Measurements from ENCODE around the gene TMEM225B. TPM values are rescaled to one million over a fixed set of nuclear protein-coding genes. Genes with fewer than 3 reads are reported as not detected.

The TMEM225B gene
- total and polyA plus RNA-seq, 2 of the 4 experiments (the other 2 are of a cell fraction): 0.32 to 0.54 TPM

DNA sequence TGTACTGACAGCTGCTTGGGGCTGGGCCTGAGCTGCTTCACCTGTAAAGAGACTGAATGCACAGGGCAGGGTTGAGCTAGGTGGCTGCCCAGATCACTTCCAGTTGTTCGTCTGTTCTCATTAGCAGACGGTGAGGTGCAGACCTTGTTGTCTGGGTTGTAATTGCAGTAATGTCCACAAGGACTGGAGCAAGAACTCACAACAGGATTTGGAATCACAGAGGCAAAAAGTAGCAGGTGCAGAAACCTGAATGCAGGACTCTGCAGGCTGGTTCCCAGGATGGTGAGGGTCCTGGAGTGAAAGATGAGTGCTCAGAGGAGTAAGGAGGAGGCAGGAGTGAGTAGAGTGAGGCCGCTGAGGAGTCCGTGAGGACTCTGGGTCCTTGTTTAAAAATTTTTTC, 27.9 kb downstream of the TMEM225B start:
- ChIA-PET POLR2A (ENCODE audit: unreplicated experiment) (no interaction called here), CTCF (no interaction called here)
- H3K14ac ChIP-seq (replicated peaks; ENCODE audit: low read depth, low read length): no peak overlapping the region
- H2AK5ac ChIP-seq (ENCODE audit: low read depth, low read length): no peak overlapping the region
- H3K23ac ChIP-seq (ENCODE audit: low read depth, low read length): no peak overlapping the region
- 100% methylated on average over 2 of the region's 4 CpGs; no CpG with 5 or more reads in 1 of the 2 experiments for WGBS, 2 experiments (ENCODE audit: extremely low coverage in 2 of 2, insufficient read length in 1 of 2)
- no TSS peak for BruUV-seq (replicated peaks)
- H3K36me3 ChIP-seq (ENCODE audit: control insufficient read depth, insufficient read depth, low read length): peaks cover 70% of the 10 kb centered on the region
- H3K4me3 ChIP-seq (ENCODE audit: insufficient read depth, low read depth, low read length): no peak overlapping the region
- ATAC-seq (ENCODE audit: low read depth) (no peak), DNase-seq (no peak)
- H2BK120ac ChIP-seq (ENCODE audit: low read depth, low read length): no peak overlapping the region
- H4K5ac ChIP-seq (ENCODE audit: low read depth, low read length): no peak overlapping the region
- no peak overlapping the region for H3K18ac ChIP-seq (ENCODE audit: low read depth, low read length)
- intact Hi-C loops (cut with micrococcal nuclease) (no loop called here), in situ Hi-C loops (cut with MboI; ENCODE audit: low sequenced_read_pairs) (no loop called here), dilution Hi-C loops (cut with HindIII; ENCODE audit: low sequenced_read_pairs, unreplicated experiment) (no loop called here)
- no peak overlapping the region for H2BK5ac ChIP-seq (ENCODE audit: low read depth, low read length, poor library complexity, severe bottlenecking)
- H2BK15ac ChIP-seq (ENCODE audit: low read depth, low read length): no peak overlapping the region
- no peak overlapping the region for H2BK20ac ChIP-seq (ENCODE audit: low read depth, low read length)
- H3K9ac ChIP-seq (ENCODE audit: low read depth, low read length): no peak overlapping the region
- H3K9me1 ChIP-seq (ENCODE audit: insufficient read depth, low read length): no peaks in the 10 kb centered on the region; the same call in 1 of the 2 replicates
- TF ChIP-seq MAZ (IDR thresholded peaks at IDR 0.05; ENCODE audit: borderline replicate concordance, low read depth, low read length): no peak
- TF ChIP-seq MXI1 (IDR thresholded peaks at IDR 0.05; ENCODE audit: borderline replicate concordance, low read depth, low read length): no peak
- no peak for TF ChIP-seq RCOR1 (IDR thresholded peaks at IDR 0.05; ENCODE audit: insufficient replicate concordance, low read length)
- TF ChIP-seq SMC3 (IDR thresholded peaks at IDR 0.05; ENCODE audit: low read depth, low read length): no peak
- TF ChIP-seq MAFK (IDR thresholded peaks at IDR 0.05; ENCODE audit: low read depth, low read length): no peak
- TF ChIP-seq NFE2L2 (IDR thresholded peaks at IDR 0.05; ENCODE audit: low read depth, low read length): no peak
- TF ChIP-seq RFX5 (IDR thresholded peaks at IDR 0.05; ENCODE audit: low read depth, low read length): no peak
- TF ChIP-seq RAD21 (IDR thresholded peaks at IDR 0.05; ENCODE audit: low read length): no peak
- TF ChIP-seq CTCF (conservative IDR thresholded peaks at IDR 0.05; ENCODE audit: low read depth, low read length): no peak
- TF ChIP-seq, protein P1, sequence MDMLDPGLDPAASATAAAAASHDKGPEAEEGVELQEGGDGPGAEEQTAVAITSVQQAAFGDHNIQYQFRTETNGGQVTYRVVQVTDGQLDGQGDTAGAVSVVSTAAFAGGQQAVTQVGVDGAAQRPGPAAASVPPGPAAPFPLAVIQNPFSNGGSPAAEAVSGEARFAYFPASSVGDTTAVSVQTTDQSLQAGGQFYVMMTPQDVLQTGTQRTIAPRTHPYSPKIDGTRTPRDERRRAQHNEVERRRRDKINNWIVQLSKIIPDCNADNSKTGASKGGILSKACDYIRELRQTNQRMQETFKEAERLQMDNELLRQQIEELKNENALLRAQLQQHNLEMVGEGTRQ (IDR thresholded peaks at IDR 0.05; ENCODE audit: low read depth, low read length): no peak
- no peak for TF ChIP-seq CHD1 (IDR thresholded peaks at IDR 0.05; ENCODE audit: low read depth, low read length)
- TF ChIP-seq, protein P2, sequence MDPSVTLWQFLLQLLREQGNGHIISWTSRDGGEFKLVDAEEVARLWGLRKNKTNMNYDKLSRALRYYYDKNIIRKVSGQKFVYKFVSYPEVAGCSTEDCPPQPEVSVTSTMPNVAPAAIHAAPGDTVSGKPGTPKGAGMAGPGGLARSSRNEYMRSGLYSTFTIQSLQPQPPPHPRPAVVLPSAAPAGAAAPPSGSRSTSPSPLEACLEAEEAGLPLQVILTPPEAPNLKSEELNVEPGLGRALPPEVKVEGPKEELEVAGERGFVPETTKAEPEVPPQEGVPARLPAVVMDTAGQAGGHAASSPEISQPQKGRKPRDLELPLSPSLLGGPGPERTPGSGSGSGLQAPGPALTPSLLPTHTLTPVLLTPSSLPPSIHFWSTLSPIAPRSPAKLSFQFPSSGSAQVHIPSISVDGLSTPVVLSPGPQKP (IDR thresholded peaks at IDR 0.05; ENCODE audit: borderline replicate concordance, low read depth, low read length): no peak
- no peak for TF ChIP-seq FOS (IDR thresholded peaks at IDR 0.05; ENCODE audit: low read depth, low read length)
- no peak for TF ChIP-seq POLR2A (IDR thresholded peaks at IDR 0.05; ENCODE audit: low read depth, low read length)
- TF ChIP-seq CEBPB (IDR thresholded peaks at IDR 0.05; ENCODE audit: low read depth, low read length): no peak
- no peak overlapping the region for H2AK9ac ChIP-seq (replicated peaks; ENCODE audit: low read depth, low read length, poor library complexity)
- no peak overlapping the region for H2AFZ ChIP-seq (replicated peaks; ENCODE audit: low read length, poor library complexity)
- no peak overlapping the region for H3K4me2 ChIP-seq (ENCODE audit: low read depth, low read length)
- no peak overlapping the region for H3K56ac ChIP-seq (ENCODE audit: extremely low read depth, insufficient read depth, low read length)
- no peak overlapping the region for H4K91ac ChIP-seq (ENCODE audit: insufficient read depth, low read depth, low read length)
- H3K27ac ChIP-seq (ENCODE audit: insufficient read depth, low read length): no peak overlapping the region
- H3K79me1 ChIP-seq (ENCODE audit: low read depth in 1 of 2, low read length in 2 of 2): peaks cover 14 to 31% of the 10 kb centered on the region in 2 experiments
- H3K4me1 ChIP-seq (ENCODE audit: control insufficient read depth, insufficient read depth, low read length): no peaks in the 10 kb centered on the region
- no peaks in the 10 kb centered on the region for H4K20me1 ChIP-seq (ENCODE audit: insufficient read depth, low read length)
- H3K27me3 ChIP-seq (ENCODE audit: control insufficient read depth, insufficient read depth, low read length): no peaks in the 10 kb centered on the region
- H3K9me3 ChIP-seq (ENCODE audit: control insufficient read depth, insufficient read depth, low read length): no peaks in the 10 kb centered on the region
- H4K8ac ChIP-seq (ENCODE audit: low read depth in 2 of 2, low read length in 2 of 2): no peak overlapping the region
- H3K4ac ChIP-seq (ENCODE audit: low read depth, low read length): no peak overlapping the region

All from IMR-90 (cell line).